Spinal cord (tissue), 10 donors: ENCODE results near the gene LPAR3. TPM values are rescaled to one million over a fixed set of nuclear protein-coding genes. Genes with fewer than 3 reads are reported as not detected.

Source experiments
- DNase-seq, 6 donors: peaks; one replicate each; pipeline versions ENCODE4 v3.0.0 to v3.0.0-alpha.2; 2013 to 2015; ENCODE audit warnings: low spot score in 6 of 6, low read depth in 4 of 6
- H3K27ac ChIP-seq: one replicate; pipeline ENCODE4 v1.5.1; 2013; ENCODE audit warnings: low read depth, low read length, control low read depth
- H3K27me3 ChIP-seq: one replicate; pipeline ENCODE4 v1.6.1; 2013; ENCODE audit warnings: low read length; ENCODE audit not compliant: control insufficient read depth, insufficient read depth
- H3K36me3 ChIP-seq: one replicate; pipeline ENCODE4 v1.6.1; 2013; ENCODE audit warnings: low read length; ENCODE audit not compliant: control insufficient read depth, insufficient read depth
- H3K4me1 ChIP-seq: one replicate; pipeline ENCODE4 v1.6.1; 2013; ENCODE audit warnings: low read length; ENCODE audit not compliant: control insufficient read depth, insufficient read depth
- H3K4me3 ChIP-seq: one replicate; pipeline ENCODE4 v1.5.1; 2013; ENCODE audit warnings: low read depth, low read length, control low read depth
- H3K9me3 ChIP-seq: one replicate; pipeline ENCODE4 v1.6.1; 2013; ENCODE audit warnings: low read length; ENCODE audit not compliant: control insufficient read depth, insufficient read depth
- WGBS: methylation state at CpG from one replicate; pipeline ENCODE4 v1.1.5; 2013; ENCODE audit warnings: missing lambda C conversion rate; ENCODE audit not compliant: insufficient coverage; 5-methylcytosine and 5-hydroxymethylcytosine counted together
- polyA plus RNA-seq, 2 donors: library from polyadenylated mRNA; unstranded; fragments of 120-200 nt; gene quantifications; one replicate each; pipeline ENCODE4 v1.2.1, GENCODE V29; 2013; ENCODE audit not compliant: insufficient read length in 2 of 2
- total RNA-seq, 2 donors: library from RNA; depleted of rRNA in 1 of 2; stranded (reverse); fragments of 120-200 nt in 1 of 2; fragments of >200 nt in 1 of 2; gene quantifications; one replicate each; pipeline versions ENCODE4 v1.2.3 to v1.2.4, GENCODE V29; 2013 to 2014
- donor health status: healthy.

LPAR3 gene
- total and polyA plus RNA-seq, 4 donors: 0.76 to 17.6 (median 8.3) TPM

- Histone ChIP-seq H3K4me3 (no peak overlapping the region), H3K27ac (no peak overlapping the region), H3K9me3 (no peaks in the 10 kb centered on the region), H3K4me1 (peaks cover 10% of the 10 kb centered on the region), H3K27me3 (peaks cover 2% of the 10 kb centered on the region), H3K36me3 (no peaks in the 10 kb centered on the region)
- peak in 2 of 6 donors; percentile 26 to 50 for DNase-seq
- 51% methylated on average over 2 of the region's 4 CpGs for WGBS
Observed at GRCh38 chr1:84773933-84774497, 119.0 kb downstream of the LPAR3 start.

GRCh38 chr1:84773195-84773594 is 119.8 kb downstream of the LPAR3 start:
- 80% methylated on average over 3 of the region's 6 CpGs for WGBS
- H3K4me3 ChIP-seq: no peak overlapping the region

GRCh38 chr1:84772428-84772943 is 120.5 kb downstream of the LPAR3 start:
- Histone ChIP-seq H3K27ac (no peak overlapping the region), H3K36me3 (no peaks in the 10 kb centered on the region), H3K4me3 (no peak overlapping the region), H3K27me3 (peaks cover 2% of the 10 kb centered on the region), H3K4me1 (peaks cover 10% of the 10 kb centered on the region), H3K9me3 (no peaks in the 10 kb centered on the region)
- WGBS: 5% methylated on average over 5 of the region's 6 CpGs
- DNase-seq: peak in 5 of 6 donors; percentile 80 to 97 (median 87)

More at GRCh38 chr1:84773195-84773594, 119.8 kb downstream of the LPAR3 start:
- Histone ChIP-seq H3K9me3 (no peaks in the 10 kb centered on the region), H3K36me3 (no peaks in the 10 kb centered on the region), H3K27me3 (peaks cover 2% of the 10 kb centered on the region), H3K4me1 (peaks cover 10% of the 10 kb centered on the region), H3K27ac (no peak overlapping the region)
- DNase-seq: peak in 1 of 6 donors; percentile 24

- Histone ChIP-seq H3K9me3 (no peaks in the 10 kb centered on the region), H3K4me1 (peaks cover 10% of the 10 kb centered on the region), H3K36me3 (no peaks in the 10 kb centered on the region), H3K27ac (no peak overlapping the region), H3K27me3 (peaks cover 2% of the 10 kb centered on the region), H3K4me3 (no peak overlapping the region)
- no peak for DNase-seq
- WGBS: no CpG with 5 or more reads among the region's 2 CpGs
Observed at GRCh38 chr1:84771895-84772294, 121.1 kb downstream of the LPAR3 start.

GRCh38 chr1:84770481-84770880 is 122.5 kb downstream of the LPAR3 start:
- H3K36me3 ChIP-seq: no peaks in the 10 kb centered on the region
- H3K4me1 ChIP-seq: peaks cover 10% of the 10 kb centered on the region
- H3K4me3 ChIP-seq: no peak overlapping the region
- no peak overlapping the region for H3K27ac ChIP-seq
- H3K9me3 ChIP-seq: no peaks in the 10 kb centered on the region
- peaks cover 2% of the 10 kb centered on the region for H3K27me3 ChIP-seq
- DNase-seq: no peak
- no CpG with 5 or more reads among the region's 2 CpGs for WGBS

GRCh38 chr1:84769636-84770035 is 123.4 kb downstream of the LPAR3 start:
- no peak for DNase-seq
- H3K9me3 ChIP-seq: no peaks in the 10 kb centered on the region
- H3K4me3 ChIP-seq: no peak overlapping the region
- H3K36me3 ChIP-seq: no peaks in the 10 kb centered on the region
- WGBS: no CpG with 5 or more reads among the region's 1 CpG
- no peak overlapping the region for H3K27ac ChIP-seq
- peaks cover 6% of the 10 kb centered on the region for H3K27me3 ChIP-seq
- peaks cover 5% of the 10 kb centered on the region for H3K4me1 ChIP-seq

- Histone ChIP-seq H3K4me1 (peaks cover 7% of the 10 kb centered on the region), H3K27ac (no peak overlapping the region), H3K27me3 (peaks cover 9% of the 10 kb centered on the region), H3K36me3 (no peaks in the 10 kb centered on the region), H3K4me3 (no peak overlapping the region), H3K9me3 (no peaks in the 10 kb centered on the region)
- DNase-seq: no peak
Observed at GRCh38 chr1:84768634-84769033, 124.4 kb downstream of the LPAR3 start.

GRCh38 chr1:84763912-84764680 is 128.9 kb downstream of the LPAR3 start:
- Histone ChIP-seq H3K27ac (no peak overlapping the region), H3K27me3 (peaks cover 7% of the 10 kb centered on the region), H3K9me3 (no peaks in the 10 kb centered on the region), H3K36me3 (no peaks in the 10 kb centered on the region), H3K4me1 (peaks cover 16% of the 10 kb centered on the region), H3K4me3 (no peak overlapping the region)
- peak in 2 of 6 donors; percentile 57 to 83 for DNase-seq
- WGBS: 19% methylated on average over 12 of the region's 13 CpGs

- 88% methylated on average over 5 of the region's 5 CpGs for WGBS
- H3K4me1 ChIP-seq: peaks cover 18% of the 10 kb centered on the region
- no peak overlapping the region for H3K27ac ChIP-seq
- H3K27me3 ChIP-seq: peaks cover 7% of the 10 kb centered on the region
- no peaks in the 10 kb centered on the region for H3K9me3 ChIP-seq
- DNase-seq: no peak
- no peaks in the 10 kb centered on the region for H3K36me3 ChIP-seq
- H3K4me3 ChIP-seq: no peak overlapping the region
Observed at GRCh38 chr1:84762664-84763063, 130.3 kb downstream of the LPAR3 start.
